ENCODE results near the gene CKAP2L.
"Not testable (repeated sequence)": the region's sequence is repeated elsewhere in the genome, so short reads cannot be mapped to it uniquely, and the experiment has no call there.

Gene CKAP2L

DNA sequence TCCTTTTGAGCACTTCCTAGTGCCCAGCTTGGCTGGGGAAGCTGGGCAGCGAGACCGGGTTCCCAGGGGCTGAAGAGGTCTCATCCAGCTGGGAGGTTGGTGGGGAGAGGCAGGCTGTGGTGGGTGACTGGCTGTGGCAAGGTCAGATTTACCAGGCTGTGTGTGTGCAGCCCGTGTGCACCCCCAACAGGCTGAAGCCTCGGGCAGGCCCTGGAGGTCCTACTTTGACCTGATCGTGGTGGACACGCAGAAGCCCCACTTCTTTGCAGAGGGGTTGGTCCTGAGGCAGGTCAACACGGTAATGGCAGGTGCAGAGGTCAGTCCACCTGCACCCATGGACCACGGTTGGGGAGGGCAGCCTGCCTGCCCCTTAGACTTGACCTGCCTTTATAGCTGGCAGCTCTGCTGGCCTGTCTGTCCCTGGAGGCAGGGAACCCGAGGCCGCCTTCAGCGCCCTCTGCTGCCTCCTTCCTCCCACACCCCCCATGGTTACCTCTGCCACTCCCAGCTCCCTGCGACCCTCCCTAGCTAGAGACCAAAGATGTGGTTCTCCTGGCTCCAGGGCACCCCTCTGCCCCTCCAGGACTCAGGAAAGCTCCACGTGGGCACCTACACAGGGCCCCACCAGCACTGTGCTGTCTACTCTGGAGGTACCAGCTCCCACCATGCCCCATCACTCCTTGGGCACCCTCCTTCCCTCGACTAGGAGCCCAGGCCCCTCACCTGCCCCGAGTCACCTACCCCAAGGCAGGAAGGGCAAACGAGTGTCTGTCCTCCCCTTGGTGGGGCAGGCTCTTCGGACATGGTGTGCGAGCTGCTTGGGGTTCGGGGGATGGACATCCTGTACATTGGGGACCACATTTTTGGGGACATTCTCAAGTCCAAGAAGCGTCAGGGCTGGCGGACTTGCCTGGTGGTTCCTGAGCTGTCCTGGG is 39.6 kb downstream of the CKAP2L start:
- no peak for DNase-seq

- no peak for DNase-seq
Measured at GRCh38 chr2:112723995-112724394, 40.4 kb downstream of the CKAP2L start.

GRCh38 chr2:112723547-112723940 is 40.9 kb downstream of the CKAP2L start:
- DNase-seq = no peak

- DNase-seq = no peak
Measured at GRCh38 chr2:112722816-112723546, 41.4 kb downstream of the CKAP2L start.

GRCh38 chr2:112721819-112722522 is 42.4 kb downstream of the CKAP2L start:
- no peak for DNase-seq

DNA sequence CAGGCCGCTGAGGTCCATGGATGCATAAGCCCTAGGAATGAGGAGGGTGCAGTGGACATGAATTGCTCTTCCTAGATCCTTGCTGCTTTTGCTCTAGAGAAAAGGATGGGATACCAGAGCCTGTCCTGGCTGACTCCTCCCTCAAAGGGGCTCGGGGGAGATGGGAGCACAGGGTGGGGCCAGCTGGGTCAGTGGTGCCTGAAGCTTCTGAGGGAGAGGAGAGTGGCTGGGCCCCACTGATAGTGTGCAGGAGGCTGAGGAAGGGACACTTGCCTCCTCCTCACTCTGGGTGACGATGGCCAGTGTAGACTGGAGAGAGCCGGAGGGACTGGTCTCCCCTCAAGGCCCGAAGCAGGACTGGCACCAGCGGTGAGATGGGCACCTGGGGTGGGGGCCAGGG is 43.6 kb downstream of the CKAP2L start, which contains the start of gene NT5DC4:
NT5DC4 (plus strand) TSS at position 236 of the 400 bp plus-strand sequence; CDS start at position 296, 60 bp downstream.
- no peak for DNase-seq

DNA sequence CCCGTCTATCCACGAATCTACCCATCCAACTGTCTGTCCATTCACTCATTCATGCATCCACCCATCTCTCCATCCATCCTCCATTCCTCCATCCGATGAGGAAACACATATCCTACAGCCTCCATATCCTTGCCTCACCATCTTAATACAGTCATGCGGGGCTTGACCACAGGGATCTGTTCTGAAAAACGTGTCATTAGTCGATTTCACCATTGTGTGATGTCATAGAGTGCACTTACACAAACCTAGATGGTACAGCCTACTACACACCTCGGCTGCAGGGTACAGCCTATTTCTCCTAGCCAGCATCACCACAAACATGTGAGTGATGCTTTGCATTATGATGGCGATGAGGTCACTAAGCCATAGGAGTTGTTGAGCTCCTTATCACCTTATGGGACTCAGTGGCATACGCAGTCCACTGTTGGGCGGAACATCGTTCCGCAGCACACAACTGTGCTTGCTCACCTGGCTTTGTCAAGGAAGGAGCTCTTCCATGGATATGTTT is 45.5 kb downstream of the CKAP2L start:
- no peak for DNase-seq

DNA sequence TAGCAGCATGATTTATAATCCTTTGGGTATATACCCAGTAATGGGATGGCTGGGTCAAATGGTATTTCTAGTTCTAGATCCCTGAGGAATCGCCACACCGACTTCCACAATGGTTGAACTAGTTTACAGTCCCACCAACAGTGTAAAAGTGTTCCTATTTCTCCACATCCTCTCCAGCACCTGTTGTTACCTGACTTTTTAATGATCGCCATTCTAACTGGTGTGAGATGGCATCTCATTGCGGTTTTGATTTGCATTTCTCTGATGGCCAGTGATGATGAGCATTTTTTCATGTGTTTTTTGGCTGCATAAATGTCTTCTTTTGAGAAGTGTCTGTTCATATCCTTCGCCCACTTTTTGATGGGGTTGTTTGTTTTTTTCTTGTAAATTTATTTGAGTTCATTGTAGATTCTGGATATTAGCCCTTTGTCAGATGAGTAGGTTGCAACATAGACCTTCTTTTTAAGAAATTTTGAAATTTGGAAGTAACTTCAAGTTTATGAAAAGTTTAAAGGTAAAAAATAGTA is 47.5 kb downstream of the CKAP2L start:
- not testable (repeated sequence) for DNase-seq

DNA sequence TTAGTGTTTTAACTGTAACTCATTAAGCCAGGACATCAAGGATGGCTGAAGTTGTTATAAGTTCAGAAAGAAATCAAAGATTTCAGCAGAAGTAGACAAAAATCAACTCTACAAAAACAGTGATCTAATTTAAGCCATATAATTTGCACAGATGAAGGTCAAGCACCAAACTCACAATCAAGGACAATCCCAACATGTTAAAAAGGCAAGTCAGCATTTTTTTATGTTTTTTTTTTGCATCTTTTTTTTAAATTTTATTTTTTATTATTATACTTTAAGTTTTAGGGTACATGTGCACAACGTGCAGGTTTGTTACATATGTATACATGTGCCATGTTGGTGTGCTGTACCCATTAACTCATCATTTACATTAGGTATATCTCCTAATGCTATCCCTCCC is 48.3 kb downstream of the CKAP2L start:
- DNase-seq = not testable (repeated sequence)

DNA sequence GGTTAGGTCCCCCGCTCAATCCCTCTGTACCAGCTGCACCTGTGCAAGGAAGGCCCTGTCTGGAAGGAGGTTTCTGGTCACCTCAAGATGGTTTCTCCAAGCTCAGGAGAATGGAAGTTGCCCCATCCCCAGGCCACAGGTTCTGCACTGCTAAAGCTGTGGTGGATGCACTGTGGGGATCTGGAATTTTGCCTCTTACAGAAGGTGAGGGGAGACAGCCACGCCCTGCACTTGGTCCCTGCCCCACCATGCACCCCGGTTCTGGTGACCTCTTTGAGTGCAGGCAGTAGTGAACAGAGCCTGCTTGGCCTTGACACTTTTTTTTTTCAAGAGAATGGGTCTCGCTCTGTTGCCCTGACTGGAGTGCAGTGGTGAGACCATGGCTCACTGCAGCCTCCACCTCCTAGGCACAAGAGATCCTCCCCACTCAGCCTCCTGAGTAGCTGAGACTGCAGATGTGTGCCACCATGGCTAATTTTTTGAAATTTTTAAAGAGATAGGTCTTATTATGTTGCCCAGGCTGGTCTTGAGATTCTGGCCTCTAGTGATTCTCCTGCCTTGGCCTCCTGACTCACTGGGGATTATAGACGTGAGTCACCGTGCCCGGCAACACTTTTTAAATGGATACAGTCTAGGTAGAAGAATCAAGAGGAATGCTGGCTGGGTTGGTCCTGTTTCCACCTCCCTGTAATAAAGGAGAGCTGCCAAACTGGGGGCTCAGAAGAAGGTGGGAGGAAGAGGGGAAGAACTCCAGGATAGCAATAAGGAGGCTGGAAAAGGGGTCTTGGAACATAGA is 49.4 kb downstream of the CKAP2L start:
- DNase-seq = no peak

GRCh38 chr2:112714331-112714730 is 50.1 kb downstream of the CKAP2L start:
- DNase-seq = no peak

DNA sequence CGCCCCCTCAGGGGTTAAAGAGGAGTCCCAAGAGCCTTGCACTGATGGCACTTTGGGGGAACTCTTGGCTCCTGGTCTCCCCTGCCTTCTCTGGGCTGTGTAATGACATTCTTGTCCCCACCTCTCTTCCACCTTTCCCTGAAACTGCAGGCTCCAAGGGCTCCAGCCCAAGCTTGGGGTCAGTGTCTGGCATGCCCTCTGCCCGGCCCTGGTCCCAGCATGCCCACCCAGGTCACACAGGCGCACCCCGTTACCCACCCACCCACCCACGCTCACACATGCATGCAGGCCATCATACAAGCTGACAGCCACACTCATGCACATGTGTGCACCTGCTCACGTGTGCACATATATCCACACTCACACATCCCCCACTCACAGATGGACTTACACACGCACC is 50.5 kb downstream of the CKAP2L start:
- DNase-seq = no peak

DNA sequence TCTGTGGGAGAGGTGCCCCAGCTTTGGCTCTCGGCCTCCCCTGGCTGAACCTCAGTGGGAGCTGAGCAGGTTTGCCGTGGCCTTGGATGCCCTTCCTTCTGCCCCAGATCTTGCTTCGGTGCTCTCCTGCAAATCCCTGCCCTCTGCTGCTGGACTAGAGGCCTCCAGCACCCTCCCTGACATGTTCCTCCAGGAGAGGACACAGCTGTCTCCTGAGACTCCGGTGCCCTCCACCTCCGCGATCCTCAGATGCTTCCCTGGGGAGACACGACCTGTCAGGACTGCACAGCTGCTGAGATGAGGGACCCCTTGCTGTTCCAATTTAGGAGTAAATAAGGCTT is 50.9 kb downstream of the CKAP2L start:
- DNase-seq = no peak

DNA sequence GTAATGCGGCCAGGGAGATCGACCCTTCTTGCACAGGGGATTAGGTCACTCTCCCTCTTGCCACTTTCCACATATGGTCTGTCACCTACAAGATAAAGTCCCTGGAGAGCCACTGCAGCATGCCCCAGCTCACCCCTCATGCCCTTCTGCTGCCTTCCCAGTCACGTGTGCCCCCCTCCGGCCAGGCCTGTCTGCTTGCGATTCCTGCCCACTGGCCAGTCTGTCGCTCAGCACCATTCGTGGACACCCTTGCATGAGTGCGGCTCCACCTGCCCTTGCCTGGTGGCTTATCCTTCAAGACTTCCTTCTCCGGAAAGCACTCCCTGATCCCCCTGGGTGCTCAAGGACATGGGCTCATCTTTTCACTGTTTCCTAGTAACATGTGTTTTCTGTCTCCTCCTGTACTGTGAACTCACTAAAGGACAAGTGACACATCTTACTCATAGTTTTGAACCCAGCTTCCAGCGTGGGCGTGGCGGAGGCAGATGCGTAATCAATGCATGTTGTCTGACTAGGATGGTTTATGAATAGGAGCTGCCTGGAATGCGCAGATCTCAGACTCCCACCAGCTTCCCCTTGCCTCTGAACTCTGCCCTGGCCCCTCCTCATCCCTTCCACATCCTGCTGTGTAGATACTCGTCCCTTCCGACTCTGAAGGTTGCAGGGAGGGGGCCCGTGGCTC is 51.4 kb downstream of the CKAP2L start:
- DNase-seq = peak; percentile 18

GRCh38 chr2:112712465-112712864 is 51.9 kb downstream of the CKAP2L start:
- DNase-seq = no peak

GRCh38 chr2:112710956-112711750 is 53.3 kb downstream of the CKAP2L start:
- no peak for DNase-seq

GRCh38 chr2:112709703-112710102 is 54.7 kb downstream of the CKAP2L start:
- DNase-seq = peak; percentile 69

- DNase-seq = peak; percentile 85
Measured at GRCh38 chr2:112708968-112709367, 55.4 kb downstream of the CKAP2L start.

- not testable (repeated sequence) for DNase-seq
Measured at GRCh38 chr2:112706947-112707346, 57.5 kb downstream of the CKAP2L start.

- DNase-seq = no peak
Measured at GRCh38 chr2:112706170-112706664, 58.2 kb downstream of the CKAP2L start.

Data from eye (tissue), 1 donor.